Measurements from ENCODE around the gene ACACA.

- TF ChIP-seq PAX5 (IDR thresholded peaks at IDR 0.05; ENCODE audit: insufficient read depth, low read length, severe bottlenecking) (no peak), POLR2A (IDR thresholded peaks at IDR 0.05; ENCODE audit: low read depth, low read length) (no peak), POLR2AphosphoS5 (IDR thresholded peaks at IDR 0.05; ENCODE audit: low read depth, low read length) (no peak), TAF1 (IDR thresholded peaks at IDR 0.05; ENCODE audit: low read depth, low read length) (no peak), SPI1 (IDR thresholded peaks at IDR 0.05; ENCODE audit: low read depth, low read length) (no peak), POU2F2 (IDR thresholded peaks at IDR 0.05; ENCODE audit: low read depth, low read length) (no peak)
Measured at GRCh38 chr17:37103231-37103630, 303.4 kb downstream of the ACACA start.

Data from GM12891 (cell line).